IMR-90 (cell line): ENCODE measurements around the gene SLC37A3. TPM values are rescaled to one million over a fixed set of nuclear protein-coding genes. Genes with fewer than 3 reads are reported as not detected.
"Not testable (repeated sequence)": the region's sequence is repeated elsewhere in the genome, so short reads cannot be mapped to it uniquely, and the experiment has no call there.

ENCODE experiments used
- ATAC-seq: fragments of 200-7000 bp; cut with Tn5 transposase; 2 replicates; pipeline ENCODE4 v1.9.1; 2020; ENCODE audit warnings: low read depth, mild to moderate bottlenecking, moderate library complexity
- BruUV-seq: library from RNA; stranded (reverse); fragments of 400-500 nt; replicated peaks from 2 replicates; lab custom pipeline; 2021; lab: Mats Ljungman, UMichigan
- CTCF ChIA-PET: fragments of 300-600 bp; formaldehyde crosslinking; extraction: SDS; loops from one replicate; lab custom pipeline; 2021; ENCODE audit warnings: antibody characterized with exemption; lab: Yijun Ruan, JAX
- POLR2A ChIA-PET: fragments of 300-600 bp; sonication (Branson Sonifier 250); formaldehyde crosslinking; loops from one replicate; lab custom pipeline; 2022; ENCODE audit warnings: antibody characterized with exemption; ENCODE audit not compliant: unreplicated experiment; lab: Charles Lee
- DNase-seq: peaks from one replicate; pipeline ENCODE4 v3.0.0; 2013
- H2AFZ ChIP-seq: replicated peaks from 2 replicates; pipeline ENCODE3; 2013; ENCODE audit warnings: low read length, mild to moderate bottlenecking; ENCODE audit not compliant: poor library complexity
- H2AK5ac ChIP-seq: 2 replicates; pipeline ENCODE4 v1.6.1; 2013; ENCODE audit warnings: low read depth, low read length, inconsistent platforms
- H2AK9ac ChIP-seq: replicated peaks from 2 replicates; pipeline ENCODE3; 2013; ENCODE audit warnings: mild to moderate bottlenecking, low read depth, low read length, moderate library complexity; ENCODE audit not compliant: poor library complexity
- H2BK120ac ChIP-seq: 2 replicates; pipeline ENCODE4 v1.6.1; 2013; ENCODE audit warnings: low read depth, low read length, inconsistent platforms
- H2BK15ac ChIP-seq: 3 replicates; pipeline ENCODE4 v1.6.1; 2013; ENCODE audit warnings: low read depth, low read length, inconsistent platforms
- H2BK20ac ChIP-seq: 2 replicates; pipeline ENCODE4 v1.6.1; 2013; ENCODE audit warnings: low read depth, mild to moderate bottlenecking, inconsistent platforms, low read length, moderate library complexity
- H2BK5ac ChIP-seq: 2 replicates; pipeline ENCODE4 v1.6.1; 2013; ENCODE audit warnings: mild to moderate bottlenecking, low read depth, low read length, inconsistent platforms; ENCODE audit not compliant: poor library complexity, severe bottlenecking
- H3K14ac ChIP-seq: replicated peaks from 2 replicates; pipeline ENCODE4 v1.6.1; 2013; ENCODE audit warnings: low read depth, low read length, inconsistent platforms
- H3K18ac ChIP-seq: 2 replicates; pipeline ENCODE4 v1.6.1; 2013; ENCODE audit warnings: low read depth, low read length, control low read depth
- H3K23ac ChIP-seq: 2 replicates; pipeline ENCODE4 v1.6.1; 2013; ENCODE audit warnings: low read depth, low read length, inconsistent platforms
- H3K27ac ChIP-seq: 2 replicates; pipeline ENCODE4 v1.5.1; 2013; ENCODE audit warnings: mild to moderate bottlenecking, control low read depth, low read length; ENCODE audit not compliant: insufficient read depth
- H3K27me3 ChIP-seq: 2 replicates; pipeline ENCODE4 v1.6.1; 2013; ENCODE audit warnings: low read length; ENCODE audit not compliant: control insufficient read depth, insufficient read depth
- H3K36me3 ChIP-seq: 2 replicates; pipeline ENCODE4 v1.6.1; 2013; ENCODE audit warnings: low read length, mixed read lengths; ENCODE audit not compliant: control insufficient read depth, insufficient read depth
- H3K4ac ChIP-seq: 2 replicates; pipeline ENCODE4 v1.6.1; 2013; ENCODE audit warnings: low read depth, low read length, inconsistent platforms
- H3K4me1 ChIP-seq: 2 replicates; pipeline ENCODE4 v1.6.1; 2013; ENCODE audit warnings: low read length, mixed read lengths; ENCODE audit not compliant: control insufficient read depth, insufficient read depth
- H3K4me2 ChIP-seq: 2 replicates; pipeline ENCODE4 v1.6.1; 2013; ENCODE audit warnings: low read depth, mild to moderate bottlenecking, control low read depth, low read length, moderate library complexity
- H3K4me3 ChIP-seq: 2 replicates; pipeline ENCODE4 v1.5.1; 2013; ENCODE audit warnings: low read depth, mild to moderate bottlenecking, control low read depth, low read length, moderate library complexity; ENCODE audit not compliant: insufficient read depth
- H3K56ac ChIP-seq: 2 replicates; pipeline ENCODE4 v1.6.1; 2013; ENCODE audit warnings: low read length, inconsistent platforms; ENCODE audit not compliant: insufficient read depth; ENCODE audit errors: extremely low read depth
- H3K79me1 ChIP-seq, 2 experiments: 2 replicates each; pipeline ENCODE4 v1.6.1; 2013; ENCODE audit warnings: low read length in 2 of 2, inconsistent platforms in 1 of 2, low read depth in 1 of 2
- H3K9ac ChIP-seq: 2 replicates; pipeline ENCODE4 v1.6.1; 2013; ENCODE audit warnings: low read depth, low read length, control low read depth
- H3K9me1 ChIP-seq: 2 replicates; pipeline ENCODE4 v1.6.1; 2013; ENCODE audit warnings: low read length, inconsistent platforms; ENCODE audit not compliant: insufficient read depth
- H3K9me3 ChIP-seq: 2 replicates; pipeline ENCODE4 v1.6.1; 2013; ENCODE audit warnings: low read length; ENCODE audit not compliant: control insufficient read depth, insufficient read depth
- H4K20me1 ChIP-seq: 2 replicates; pipeline ENCODE4 v1.6.1; 2013; ENCODE audit warnings: low read length, inconsistent platforms; ENCODE audit not compliant: insufficient read depth
- H4K5ac ChIP-seq: 2 replicates; pipeline ENCODE4 v1.6.1; 2013; ENCODE audit warnings: mild to moderate bottlenecking, low read depth, low read length, control low read depth
- H4K8ac ChIP-seq, 2 experiments: 2 replicates each; pipeline ENCODE4 v1.6.1; 2013; ENCODE audit warnings: low read depth in 2 of 2, low read length in 2 of 2, control low read depth in 1 of 2, inconsistent platforms in 1 of 2
- H4K91ac ChIP-seq: 2 replicates; pipeline ENCODE4 v1.6.1; 2013; ENCODE audit warnings: low read depth, low read length, inconsistent platforms; ENCODE audit not compliant: insufficient read depth
- BHLHE40 ChIP-seq: fragments of 150-350 bp; IDR thresholded peaks from 2 replicates; pipeline ENCODE4 v1.6.1; 2016; ENCODE audit warnings: mild to moderate bottlenecking, low read depth, low read length
- CHD1 ChIP-seq: IDR thresholded peaks from 2 replicates; pipeline ENCODE4 v1.6.1; 2012; ENCODE audit warnings: low read depth, low read length, improper control_type of control experiment
- CTCF ChIP-seq: conservative IDR thresholded peaks from 2 replicates; pipeline ENCODE4 v1.5.1; 2012; ENCODE audit warnings: mild to moderate bottlenecking, low read depth, low read length, improper control_type of control experiment
- MAFK ChIP-seq: IDR thresholded peaks from 2 replicates; pipeline ENCODE4 v1.6.1; 2012; ENCODE audit warnings: low read depth, low read length, improper control_type of control experiment
- MAZ ChIP-seq: IDR thresholded peaks from 2 replicates; pipeline ENCODE4 v1.6.1; 2012; ENCODE audit warnings: low read depth, mild to moderate bottlenecking, low read length, improper control_type of control experiment, moderate library complexity, borderline replicate concordance
- WGBS, 2 experiments: methylation state at CpG; one replicate each; pipeline versions ENCODE4 v1.1.5 to v1.1.7; 2013; ENCODE audit warnings: missing lambda C conversion rate in 2 of 2; ENCODE audit not compliant: insufficient read length in 1 of 2; ENCODE audit errors: extremely low coverage in 2 of 2; 5-methylcytosine and 5-hydroxymethylcytosine counted together
- dilution Hi-C: fragments of 300-500 bp; cut with HindIII; formaldehyde crosslinking; loops from one replicate; pipeline ENCODE4 v1.14.3; 2018; ENCODE audit warnings: low sequenced_read_pairs; ENCODE audit not compliant: unreplicated experiment
- in situ Hi-C: fragments of 300-500 bp; cut with MboI; formaldehyde crosslinking; loops from 3 replicates; pipeline ENCODE4 v1.14.3; 2019; ENCODE audit warnings: low sequenced_read_pairs, inconsistent platforms, mixed read lengths
- intact Hi-C: fragments of 100-400 bp; cut with micrococcal nuclease; formaldehyde crosslinking; loops from 2 replicates; pipeline ENCODE4 v1.10.0; 2022
- polyA plus RNA-seq, 3 experiments: library from polyadenylated mRNA; depleted of rRNA; stranded (reverse); fragments of >200 nt; gene quantifications; 2 replicates each; pipeline ENCODE4 v1.2.3, GENCODE V29; 2012; ENCODE audit warnings: low replicate concordance in 1 of 3
- total RNA-seq: library from RNA; depleted of rRNA; stranded (reverse); fragments of >200 nt; gene quantifications from 2 replicates; pipeline ENCODE4 v1.2.3, GENCODE V29; 2012

The SLC37A3 gene
- total and polyA plus RNA-seq, 2 of the 4 experiments (the other 2 are of a cell fraction), result 43.2 to 45.3 TPM

DNA sequence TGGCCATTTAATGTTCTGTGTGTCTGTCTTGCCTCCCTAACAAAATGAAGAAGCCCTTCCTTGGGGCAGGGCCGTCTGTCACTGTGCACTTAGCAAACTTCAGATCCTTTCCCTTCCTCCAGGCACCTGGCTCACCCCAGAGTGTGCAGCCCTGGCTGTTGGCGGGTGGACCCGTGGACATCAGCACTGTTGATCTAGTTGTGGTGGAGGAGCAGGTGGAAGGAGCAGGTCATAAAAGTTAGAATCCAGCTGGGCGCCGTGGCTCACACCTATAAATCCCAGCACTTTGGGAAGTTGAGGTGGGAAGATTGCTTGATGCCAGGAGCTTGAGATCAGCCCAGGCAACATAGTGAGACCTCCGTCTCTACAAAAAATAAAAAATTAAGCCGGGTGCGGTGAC lies 18.2 kb upstream of the SLC37A3 start:
- Histone ChIP-seq H2BK120ac (no peak overlapping the region), H4K91ac (no peak overlapping the region), H3K4me2 (no peak overlapping the region), H3K9ac (no peak overlapping the region), H4K5ac (no peak overlapping the region), H3K18ac (no peak overlapping the region), H3K56ac (no peak overlapping the region), H3K9me3 (0 out of 2 replicates have a peak, but pooled peaks cover 2% of the 10 kb centered on the region), H3K4me3 (no peak overlapping the region), H2BK15ac (no peak overlapping the region), H3K27me3 (peaks cover 26% of the 10 kb centered on the region), H3K4ac (no peak overlapping the region), H2AK5ac (no peak overlapping the region), H3K79me1 (no peaks in the 10 kb centered on the region), H3K27ac (no peak overlapping the region), H2AFZ (no peak overlapping the region), H2BK20ac (no peak overlapping the region), H2AK9ac (no peak overlapping the region), H3K9me1 (no peaks in the 10 kb centered on the region), H4K8ac (no peak overlapping the region), H4K20me1 (no peaks in the 10 kb centered on the region), H2BK5ac (no peak overlapping the region), H3K36me3 (no peaks in the 10 kb centered on the region), H3K4me1 (peaks cover 4% of the 10 kb centered on the region; the same call in 1 of the 2 replicates), H3K23ac (no peak overlapping the region), H3K14ac (no peak overlapping the region)
- DNase-seq (no peak), ATAC-seq (no peak)
- WGBS, 2 experiments, result no CpG with 5 or more reads among the region's 8 CpGs
- intact Hi-C loops (no loop called here), dilution Hi-C loops (no loop called here), in situ Hi-C loops (no loop called here)
- no TSS peak for BruUV-seq
- no peak for TF ChIP-seq CTCF
- TF ChIP-seq MAZ, result no peak
- TF ChIP-seq CHD1, result no peak
- no peak for TF ChIP-seq MAFK
- no peak for TF ChIP-seq BHLHE40
- ChIA-PET POLR2A (no interaction called here), CTCF (no interaction called here)

- H3K23ac ChIP-seq, ATAC-seq, H3K4ac ChIP-seq, H2AK9ac ChIP-seq, H3K18ac ChIP-seq, H3K36me3 ChIP-seq, H2BK5ac ChIP-seq, dilution Hi-C loops, CTCF ChIA-PET, H2BK120ac ChIP-seq, H3K27ac ChIP-seq, H4K20me1 ChIP-seq, H3K9me1 ChIP-seq, DNase-seq, H3K14ac ChIP-seq, H3K56ac ChIP-seq, H4K8ac ChIP-seq, H3K4me3 ChIP-seq, H2BK15ac ChIP-seq, H2AFZ ChIP-seq, H3K79me1 ChIP-seq, H3K4me2 ChIP-seq, H4K5ac ChIP-seq, POLR2A ChIA-PET, H4K91ac ChIP-seq, BruUV-seq, H3K4me1 ChIP-seq, H2BK20ac ChIP-seq, intact Hi-C loops, H2AK5ac ChIP-seq, H3K9me3 ChIP-seq, H3K9ac ChIP-seq, in situ Hi-C loops: not testable (repeated sequence)
- H3K27me3 ChIP-seq, result peaks cover 26% of the 10 kb centered on the region
- WGBS, 2 experiments, result no CpG with 5 or more reads among the region's 9 CpGs
These were observed 17.5 kb upstream of the SLC37A3 start for GRCh38 chr7:140415816-140416215.
